Stimulated activated CD8-positive, alpha-beta memory T cell treated with anti-CD3 and anti-CD28 coated beads, Interleukin-2, amount 100 ng/mL, for 1 hour (primary cell): ENCODE measurements around the gene PACS1.
"Not testable (repeated sequence)": the region's sequence is repeated elsewhere in the genome, so short reads cannot be mapped to it uniquely, and the experiment has no call there.

Source experiments
- DNase-seq, 2 donors: peaks; one replicate each; pipeline ENCODE4 v3.0.0-alpha.2; 2020; ENCODE audit warnings: low read depth in 2 of 2

Gene PACS1

GRCh38 chr11:66253081-66253480 is 183.0 kb downstream of the PACS1 start:
- DNase-seq, result not testable (repeated sequence)

GRCh38 chr11:66258473-66258893 is 188.4 kb downstream of the PACS1 start:
- DNase-seq, result no peak

GRCh38 chr11:66259225-66259624 is 189.2 kb downstream of the PACS1 start:
- no peak for DNase-seq

DNA sequence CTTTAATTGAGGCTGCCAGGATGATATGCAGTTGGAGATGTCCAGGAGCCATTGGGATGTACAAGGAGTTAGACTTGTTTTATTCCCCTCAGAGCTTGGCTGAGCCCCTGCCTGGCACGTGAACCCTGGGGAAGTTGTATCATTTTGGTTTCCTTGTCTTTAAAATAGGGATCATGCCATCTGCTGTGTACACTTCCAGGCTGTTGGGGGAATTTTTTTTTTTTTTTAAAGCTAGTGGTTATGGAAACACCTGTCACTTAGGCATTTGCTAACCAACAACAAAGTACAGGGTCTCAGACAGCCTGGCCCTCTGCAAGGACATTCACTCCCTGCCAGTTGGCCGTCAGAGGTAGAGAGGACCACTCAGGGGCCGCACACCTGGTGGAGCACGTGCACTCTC is 189.9 kb downstream of the PACS1 start:
- DNase-seq, result no peak

GRCh38 chr11:66261578-66261977 is 191.5 kb downstream of the PACS1 start:
- no peak for DNase-seq

DNA sequence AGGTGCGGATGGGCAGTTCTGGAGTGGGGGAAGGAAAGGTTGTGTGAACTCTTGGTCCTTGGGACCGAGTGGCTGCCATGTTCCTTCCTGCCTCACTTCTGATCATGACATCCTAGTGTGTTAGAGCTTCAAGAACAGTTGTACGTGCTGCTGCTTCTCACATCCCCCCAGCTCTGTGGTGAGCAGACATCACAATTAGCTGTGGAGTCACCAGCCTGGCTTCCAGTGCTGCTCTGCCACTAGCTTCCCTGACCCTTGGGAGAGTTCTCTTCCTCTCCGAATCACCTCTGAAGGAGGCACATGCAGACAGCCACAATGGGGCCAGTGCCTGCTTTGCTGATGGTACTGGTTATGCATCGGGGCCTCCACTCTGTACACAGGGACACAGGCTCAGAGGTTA is 192.1 kb downstream of the PACS1 start:
- DNase-seq, result no peak

GRCh38 chr11:66262696-66263095 is 192.6 kb downstream of the PACS1 start:
- no peak for DNase-seq

- DNase-seq, result no peak
Measured at GRCh38 chr11:66263231-66263630, 193.2 kb downstream of the PACS1 start.

DNA sequence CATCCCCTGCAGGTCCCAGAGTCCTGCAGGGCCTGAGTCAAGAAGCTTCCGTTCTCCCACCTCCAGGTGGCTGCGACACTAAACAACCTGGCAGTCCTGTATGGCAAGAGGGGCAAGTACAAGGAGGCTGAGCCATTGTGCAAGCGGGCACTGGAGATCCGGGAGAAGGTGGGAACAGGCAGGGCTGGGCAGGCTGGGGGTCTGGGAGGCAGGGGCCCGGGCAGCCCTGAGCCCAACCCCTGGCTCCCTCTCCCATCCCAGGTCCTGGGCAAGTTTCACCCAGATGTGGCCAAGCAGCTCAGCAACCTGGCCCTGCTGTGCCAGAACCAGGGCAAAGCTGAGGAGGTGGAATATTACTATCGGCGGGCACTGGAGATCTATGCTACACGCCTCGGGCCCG is 193.7 kb downstream of the PACS1 start:
- DNase-seq, result no peak

DNA sequence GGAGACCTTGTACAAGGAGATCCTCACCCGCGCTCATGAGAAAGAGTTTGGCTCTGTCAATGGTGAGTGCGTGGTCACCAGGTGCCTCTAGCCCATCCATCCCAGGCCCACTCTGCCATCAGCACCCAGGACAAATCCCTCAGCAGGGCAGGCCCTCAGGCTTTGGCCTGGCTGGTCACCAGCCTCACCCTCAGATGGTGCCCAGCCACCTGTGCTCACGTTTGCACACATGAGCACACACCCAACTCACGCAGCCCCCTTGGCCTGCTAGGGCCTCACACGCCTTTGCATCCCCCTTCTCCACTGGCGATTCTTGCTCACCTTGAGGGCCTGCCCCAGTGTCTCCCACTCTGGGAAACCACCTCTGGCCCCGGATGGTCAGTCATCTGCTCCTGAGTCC is 194.3 kb downstream of the PACS1 start:
- DNase-seq, result no peak

- no peak for DNase-seq
Measured at GRCh38 chr11:66264914-66265313, 194.8 kb downstream of the PACS1 start.

GRCh38 chr11:66265531-66266377 is 195.7 kb downstream of the PACS1 start:
- DNase-seq, result no peak

DNA sequence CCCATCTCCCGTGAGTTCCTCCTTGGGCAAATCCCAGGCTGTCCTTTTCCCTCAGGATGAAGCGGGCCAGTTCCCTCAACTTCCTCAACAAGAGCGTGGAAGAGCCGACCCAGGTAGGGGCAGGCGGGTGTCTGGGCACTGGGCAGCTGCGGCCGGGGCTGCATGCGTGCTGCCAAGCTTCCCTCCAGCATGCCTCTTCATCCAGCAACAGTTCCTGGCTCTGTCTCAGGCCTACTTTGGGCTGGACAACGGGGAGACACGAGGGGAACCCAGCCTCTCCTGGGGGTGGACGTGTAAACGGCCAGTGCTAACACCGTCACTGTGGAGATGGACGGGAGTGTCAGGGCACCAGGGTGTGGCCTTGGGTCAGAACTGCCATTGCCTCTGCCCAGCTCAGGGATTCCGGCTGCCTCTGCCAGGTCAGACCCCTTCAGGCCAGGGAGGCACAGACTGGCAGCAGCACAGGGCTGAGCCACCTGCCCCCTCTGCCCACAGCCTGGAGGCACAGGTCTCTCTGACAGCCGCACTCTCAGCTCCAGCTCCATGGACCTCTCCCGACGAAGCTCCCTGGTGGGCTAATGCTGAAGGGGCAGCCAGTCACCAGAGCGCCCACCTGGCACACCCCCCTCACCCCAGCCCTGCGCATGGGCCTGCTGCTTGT is 196.4 kb downstream of the PACS1 start:
- DNase-seq, result no peak

GRCh38 chr11:66267039-66267378 is 196.9 kb downstream of the PACS1 start:
- no peak for DNase-seq

GRCh38 chr11:66267379-66268243 is 197.5 kb downstream of the PACS1 start:
- peak; percentile 70 to 75 for DNase-seq

GRCh38 chr11:66268244-66268951 is 198.3 kb downstream of the PACS1 start, which contains the start of gene RAB1B:
Gene RAB1B, plus strand, starts transcription at chr11:66268639. Its CDS starts 41 bp downstream, at chr11:66268680.
- peak; percentile 99 to 100 for DNase-seq

DNA sequence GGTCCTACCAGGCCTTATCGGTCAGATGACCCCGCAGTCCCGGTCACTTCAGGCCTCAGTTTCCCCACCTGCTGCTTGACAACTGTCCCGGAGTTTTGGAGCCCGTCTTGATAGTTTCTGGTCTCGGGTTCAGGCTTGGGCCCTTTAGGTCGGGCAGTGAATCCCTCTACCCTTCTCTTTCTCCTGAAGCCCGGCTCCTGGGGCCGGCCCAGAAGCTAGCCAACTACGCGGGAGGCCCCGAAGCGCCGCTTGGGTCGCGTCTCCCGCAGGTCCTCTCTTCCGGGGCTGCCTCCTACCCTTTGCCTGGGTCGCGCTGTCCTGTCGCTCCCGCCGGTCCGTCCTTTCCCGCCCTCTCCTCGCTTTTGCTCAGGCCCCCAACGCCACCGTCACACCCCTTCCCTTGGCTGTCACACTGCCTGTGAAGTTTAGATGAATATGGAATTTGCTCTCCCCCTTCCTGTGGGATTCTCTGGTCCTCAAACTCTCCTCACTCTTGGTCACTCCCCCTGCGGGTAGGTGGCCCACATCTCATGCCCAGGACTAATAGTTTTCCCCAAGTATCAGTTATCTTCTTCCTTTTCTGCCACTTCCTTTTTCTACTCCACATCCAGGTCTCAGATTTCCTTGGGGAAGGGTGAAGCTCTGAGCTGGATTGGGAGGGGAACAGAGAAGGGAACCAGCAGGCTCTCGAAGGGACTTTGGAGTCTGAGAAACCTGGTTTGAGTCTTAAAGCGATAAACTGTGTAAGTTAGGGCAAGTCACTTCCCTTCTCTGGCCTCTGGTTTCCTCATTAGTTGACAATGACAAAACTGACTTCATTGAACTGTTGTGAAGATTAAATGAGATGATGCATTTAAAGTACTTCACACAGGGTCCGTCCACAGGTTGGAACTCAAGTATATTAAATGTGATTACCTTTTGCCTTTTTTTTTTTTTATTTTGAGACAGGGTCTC is 199.2 kb downstream of the PACS1 start:
- no peak for DNase-seq

DNA sequence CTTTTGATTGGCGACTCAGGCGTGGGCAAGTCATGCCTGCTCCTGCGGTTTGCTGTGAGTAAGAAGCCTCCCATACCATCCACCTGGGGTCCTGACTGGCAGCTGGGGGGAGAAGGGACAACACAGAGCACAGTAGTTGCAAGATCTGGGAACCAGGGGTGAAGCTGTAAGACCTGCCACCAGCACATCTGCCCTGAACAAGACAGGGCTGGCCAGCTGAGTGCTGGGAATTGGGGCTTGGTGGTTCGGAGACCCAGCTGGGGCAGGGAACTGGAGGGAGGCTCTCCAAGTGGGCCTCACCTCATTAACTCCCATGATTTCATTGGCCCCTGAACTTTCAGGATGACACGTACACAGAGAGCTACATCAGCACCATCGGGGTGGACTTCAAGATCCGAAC is 201.7 kb downstream of the PACS1 start:
- no peak for DNase-seq

DNA sequence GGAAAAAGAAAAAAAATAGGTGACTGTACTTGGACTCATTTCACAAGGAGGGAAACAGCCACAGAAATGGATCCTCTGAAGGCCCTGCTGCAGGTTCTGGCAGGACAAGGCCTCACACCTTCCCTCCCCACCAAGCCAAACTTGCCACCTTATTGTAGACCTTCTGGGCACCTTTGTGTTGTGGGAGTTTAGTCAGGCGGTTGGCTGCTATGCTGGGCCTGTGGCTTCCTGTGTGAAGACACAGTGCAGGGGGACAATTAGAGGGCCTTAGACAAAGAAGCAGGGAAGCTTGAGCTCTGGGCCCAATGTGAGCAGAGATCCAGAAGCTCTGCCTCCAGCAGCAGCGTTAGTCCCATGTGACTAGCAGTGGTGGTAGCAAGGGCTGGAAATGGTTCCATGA is 202.5 kb downstream of the PACS1 start:
- DNase-seq, result no peak

DNA sequence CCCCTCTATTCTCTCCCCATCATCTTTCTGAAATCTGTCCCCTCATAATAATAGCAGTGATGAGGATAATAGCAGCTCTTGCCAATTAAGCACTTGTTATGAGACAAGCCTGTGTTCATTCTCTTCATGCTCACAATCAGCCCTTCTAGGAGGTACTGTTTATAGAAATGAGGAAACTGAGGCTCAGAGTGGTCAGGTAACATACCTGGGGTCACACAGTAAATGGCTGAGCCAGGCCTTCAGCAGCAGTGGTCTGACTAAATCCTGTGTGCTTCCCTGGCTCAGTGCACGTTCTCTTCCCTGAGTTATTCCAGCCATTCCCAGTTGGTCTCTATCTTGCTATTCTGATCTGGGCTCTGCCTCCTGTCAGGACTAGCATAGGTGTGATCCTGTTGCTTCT is 204.1 kb downstream of the PACS1 start:
- no peak for DNase-seq

DNA sequence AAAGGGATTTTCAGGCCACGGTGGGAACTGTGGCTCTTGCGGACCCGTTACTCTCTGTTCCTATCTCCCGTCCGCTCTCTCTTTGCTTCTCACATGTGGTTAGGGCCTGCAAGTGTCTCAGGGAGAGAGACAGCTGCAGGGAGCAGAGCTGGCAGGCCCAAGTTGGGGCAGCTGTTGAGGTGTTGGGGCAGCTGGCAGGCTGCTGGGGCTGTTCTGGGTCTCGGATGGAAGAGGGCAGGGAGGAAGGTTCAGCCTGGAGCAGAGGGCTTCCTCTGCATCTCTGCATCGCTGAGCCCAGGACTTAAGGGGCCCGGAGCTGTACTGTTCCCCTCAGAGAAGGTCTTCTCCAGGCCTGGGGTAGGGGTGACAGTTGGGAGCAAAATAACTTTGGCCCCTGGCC is 205.3 kb downstream of the PACS1 start:
- no peak for DNase-seq
